Measurements from ENCODE around the gene NXPH3.

NXPH3 gene

DNA sequence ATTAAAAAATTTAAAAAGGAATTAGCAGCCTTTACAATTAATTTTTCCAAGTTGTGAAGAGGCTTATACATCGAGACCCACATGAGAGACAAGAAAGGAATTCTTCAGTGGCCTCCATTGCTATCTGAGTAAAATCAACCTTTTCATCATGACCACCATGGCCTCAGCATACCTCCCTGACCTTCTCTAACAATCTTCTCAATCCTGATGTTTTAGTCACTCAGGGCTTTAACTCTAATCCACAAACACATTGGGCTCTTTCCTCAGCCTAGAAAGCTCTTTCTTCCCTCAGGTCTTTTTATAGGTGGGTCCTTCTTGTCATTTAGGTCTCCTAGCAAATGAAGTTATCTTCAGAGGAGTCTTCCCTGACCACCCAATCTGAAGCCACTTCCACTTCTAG is 55.8 kb downstream of the NXPH3 start:
- DNase-seq, result no peak

All from DMS153 (cell line).